KMS-11 (cell line): ENCODE data around the gene TAS1R1.

Experiments used
- H2AFZ ChIP-seq: fragments of 200-600 bp; sonication (generic); 2 replicates; pipeline ENCODE4 v1.6.1; 2016; ENCODE audit warnings: antibody characterized with exemption, mixed run types, low read depth
- H3K27ac ChIP-seq: fragments of 200-600 bp; sonication (generic); 2 replicates; pipeline ENCODE4 v1.6.1; 2016; ENCODE audit warnings: mild to moderate bottlenecking, mixed run types
- H3K27me3 ChIP-seq: fragments of 200-600 bp; sonication (generic); 2 replicates; pipeline ENCODE4 v1.6.1; 2017; ENCODE audit warnings: mild to moderate bottlenecking, low read depth, mixed run types, moderate library complexity; ENCODE audit not compliant: insufficient read depth
- H3K36me3 ChIP-seq: fragments of 200-600 bp; sonication (generic); 2 replicates; pipeline ENCODE4 v1.6.1; 2017; ENCODE audit warnings: mild to moderate bottlenecking, mixed run types; ENCODE audit not compliant: insufficient read depth
- H3K4me1 ChIP-seq: fragments of 200-600 bp; sonication (generic); 2 replicates; pipeline ENCODE4 v1.6.1; 2016; ENCODE audit warnings: mild to moderate bottlenecking, low read depth, mixed run types; ENCODE audit not compliant: poor library complexity, severe bottlenecking
- H3K4me2 ChIP-seq: fragments of 200-600 bp; sonication (generic); 2 replicates; pipeline ENCODE4 v1.7.0; 2016; ENCODE audit warnings: mild to moderate bottlenecking, mixed run types
- H3K4me3 ChIP-seq: fragments of 200-600 bp; sonication (generic); IDR thresholded peaks from 2 replicates; pipeline ENCODE4 v1.6.1; 2017; ENCODE audit warnings: low read depth, low read length, mixed read lengths; ENCODE audit not compliant: insufficient read depth
- H3K79me2 ChIP-seq: fragments of 200-600 bp; sonication (generic); 2 replicates; pipeline ENCODE4 v1.6.1; 2016; ENCODE audit warnings: low read depth, mixed run types; ENCODE audit not compliant: insufficient read depth
- H3K9ac ChIP-seq: fragments of 200-600 bp; sonication (generic); 2 replicates; pipeline ENCODE4 v1.6.1; 2016; ENCODE audit warnings: mild to moderate bottlenecking, mixed run types
- H4K20me1 ChIP-seq: fragments of 200-600 bp; sonication (generic); 2 replicates; pipeline ENCODE4 v1.6.1; 2016; ENCODE audit warnings: mild to moderate bottlenecking, mixed run types; ENCODE audit not compliant: insufficient read depth
- CTCF ChIP-seq: fragments of 200-600 bp; sonication (generic); conservative IDR thresholded peaks from 2 replicates; pipeline ENCODE4 v1.6.1; 2017; ENCODE audit warnings: low read depth, mild to moderate bottlenecking, antibody characterized with exemption, low read length, moderate library complexity, mixed read lengths

Gene TAS1R1

GRCh38 chr1:6569033-6569432, 13.9 kb downstream of the TAS1R1 start:
- no peak overlapping the region for H3K4me2 ChIP-seq
- TF ChIP-seq CTCF = no peak
- no peak overlapping the region for H3K9ac ChIP-seq
- H2AFZ ChIP-seq = no peak overlapping the region
- H3K36me3 ChIP-seq = no peaks in the 10 kb centered on the region
- peaks cover 5% of the 10 kb centered on the region for H3K4me1 ChIP-seq
- no peak overlapping the region for H3K27ac ChIP-seq
- H3K4me3 ChIP-seq = no peak overlapping the region
- H4K20me1 ChIP-seq = no peaks in the 10 kb centered on the region
- H3K27me3 ChIP-seq = peaks cover 48% of the 10 kb centered on the region
- no peaks in the 10 kb centered on the region for H3K79me2 ChIP-seq

- no peak overlapping the region for H3K9ac ChIP-seq
- H3K4me2 ChIP-seq = no peak overlapping the region
- peaks cover 5% of the 10 kb centered on the region for H3K4me1 ChIP-seq
- H2AFZ ChIP-seq = no peak overlapping the region
- TF ChIP-seq CTCF = no peak
- H4K20me1 ChIP-seq = no peaks in the 10 kb centered on the region
- H3K79me2 ChIP-seq = no peaks in the 10 kb centered on the region
- H3K4me3 ChIP-seq = no peak overlapping the region
- H3K27me3 ChIP-seq = peaks cover 39% of the 10 kb centered on the region
- H3K27ac ChIP-seq = no peak overlapping the region
- H3K36me3 ChIP-seq = no peaks in the 10 kb centered on the region
Observed at GRCh38 chr1:6570100-6570499, 15.0 kb downstream of the TAS1R1 start.

- no peak overlapping the region for H3K9ac ChIP-seq
- H3K4me3 ChIP-seq = no peak overlapping the region
- no peak overlapping the region for H3K27ac ChIP-seq
- H3K36me3 ChIP-seq = no peaks in the 10 kb centered on the region
- H3K4me1 ChIP-seq = peaks cover 5% of the 10 kb centered on the region
- no peak for TF ChIP-seq CTCF
- peaks cover 31% of the 10 kb centered on the region for H3K27me3 ChIP-seq
- H4K20me1 ChIP-seq = no peaks in the 10 kb centered on the region
- no peak overlapping the region for H2AFZ ChIP-seq
- H3K79me2 ChIP-seq = no peaks in the 10 kb centered on the region
- no peak overlapping the region for H3K4me2 ChIP-seq
Observed at GRCh38 chr1:6570987-6571386, 15.9 kb downstream of the TAS1R1 start.

- no peak overlapping the region for H3K4me2 ChIP-seq
- H4K20me1 ChIP-seq = no peaks in the 10 kb centered on the region
- peaks cover 5% of the 10 kb centered on the region for H3K4me1 ChIP-seq
- no peak overlapping the region for H3K9ac ChIP-seq
- TF ChIP-seq CTCF = no peak
- no peak overlapping the region for H3K4me3 ChIP-seq
- peaks cover 27% of the 10 kb centered on the region for H3K27me3 ChIP-seq
- H2AFZ ChIP-seq = no peak overlapping the region
- no peaks in the 10 kb centered on the region for H3K36me3 ChIP-seq
- no peak overlapping the region for H3K27ac ChIP-seq
- no peaks in the 10 kb centered on the region for H3K79me2 ChIP-seq
Observed at GRCh38 chr1:6572653-6573383, 17.7 kb downstream of the TAS1R1 start.
